H1 (cell line): ENCODE data around the gene CAP2. TPM values are rescaled to one million over a fixed set of nuclear protein-coding genes. Genes with fewer than 3 reads are reported as not detected.
A peak's percentile ranks its signal among the peaks of the same experiment; 100 is the strongest.

Experiments
- CTCF ChIA-PET: fragments of 300-600 bp; sonication (Branson Sonifier 250); formaldehyde crosslinking; loops from one replicate; lab custom pipeline; 2021; ENCODE audit not compliant: partially characterized antibody; lab: Charles Lee
- POLR2A ChIA-PET: fragments of 300-600 bp; sonication (Branson Sonifier 250); formaldehyde crosslinking; loops from one replicate; lab custom pipeline; 2021; ENCODE audit warnings: inconsistent platforms; ENCODE audit not compliant: partially characterized antibody; lab: Charles Lee
- DNase-seq, 2 experiments: peaks; one replicate each; pipeline versions ENCODE4 v3.0.0 to v3.0.0-alpha.2; 2010 to 2022; ENCODE audit warnings: low spot score in 2 of 2, low read depth in 1 of 2, mixed read lengths in 1 of 2
- FAIRE-seq: peaks from 2 replicates; lab custom pipeline; 2011; peaks lifted over from hg19 to GRCh38; lab: Jason Lieb, UNC
- H2AFZ ChIP-seq: 2 replicates; pipeline ENCODE4 v1.8.1; 2012; ENCODE audit warnings: low read length, inconsistent platforms
- H2AK5ac ChIP-seq: 2 replicates; pipeline ENCODE4 v1.6.1; 2013; ENCODE audit warnings: low read depth, low read length
- H2BK120ac ChIP-seq: replicated peaks from 2 replicates; pipeline ENCODE3; 2013; ENCODE audit warnings: low read depth, low read length, inconsistent platforms
- H2BK12ac ChIP-seq: 2 replicates; pipeline ENCODE4 v1.6.1; 2013; ENCODE audit warnings: low read depth, low read length
- H2BK15ac ChIP-seq: 2 replicates; pipeline ENCODE4 v1.6.1; 2013; ENCODE audit warnings: low read length
- H2BK20ac ChIP-seq: 2 replicates; pipeline ENCODE4 v1.6.1; 2013; ENCODE audit warnings: low read length
- H2BK5ac ChIP-seq: 2 replicates; pipeline ENCODE4 v1.6.1; 2013; ENCODE audit warnings: low read depth, low read length
- H3K14ac ChIP-seq: 2 replicates; pipeline ENCODE4 v1.6.1; 2013; ENCODE audit warnings: inconsistent platforms; ENCODE audit not compliant: insufficient read length
- H3K18ac ChIP-seq: 2 replicates; pipeline ENCODE4 v1.6.1; 2013; ENCODE audit warnings: low read length; ENCODE audit errors: extremely low read depth
- H3K23ac ChIP-seq: 2 replicates; pipeline ENCODE4 v1.6.1; 2013; ENCODE audit warnings: inconsistent platforms; ENCODE audit not compliant: insufficient read length
- H3K23me2 ChIP-seq: 2 replicates; pipeline ENCODE4 v1.6.1; 2013; ENCODE audit warnings: low read depth, low read length
- H3K27ac ChIP-seq: 2 replicates; pipeline ENCODE4 v1.6.1; 2011; ENCODE audit warnings: low read depth, low read length, inconsistent platforms
- H3K27me3 ChIP-seq, 4 experiments: replicated peaks in 1 of 4; 1 replicate in 1 of 4; 2 replicates in 3 of 4; pipeline versions ENCODE4 v1.6.1 to v1.8.1; 2011 to 2013; ENCODE audit warnings: low read length in 3 of 4, mild to moderate bottlenecking in 3 of 4, inconsistent platforms in 2 of 4, mixed read lengths in 2 of 4, moderate library complexity in 1 of 4; ENCODE audit not compliant: control insufficient read depth in 3 of 4, insufficient read depth in 3 of 4; ENCODE audit errors: extremely low read depth in 1 of 4
- H3K36me3 ChIP-seq, 4 experiments: 2 replicates each; pipeline versions ENCODE4 v1.6.1 to v1.8.1; 2011 to 2013; ENCODE audit warnings: mild to moderate bottlenecking in 4 of 4, low read length in 3 of 4, moderate library complexity in 2 of 4, control low read depth in 1 of 4, inconsistent platforms in 1 of 4; ENCODE audit not compliant: insufficient read depth in 4 of 4, control insufficient read depth in 2 of 4
- H3K4ac ChIP-seq: replicated peaks from 2 replicates; pipeline ENCODE3; 2013; ENCODE audit warnings: low read length, low read depth, mixed read lengths, inconsistent platforms; ENCODE audit not compliant: insufficient read length
- H3K4me1 ChIP-seq, 4 experiments: replicated peaks in 1 of 4; 1 replicate in 1 of 4; 2 replicates in 3 of 4; pipeline versions ENCODE4 v1.6.1 to v1.8.1; 2011 to 2013; ENCODE audit warnings: low read length in 3 of 4, inconsistent platforms in 2 of 4, mixed read lengths in 1 of 4; ENCODE audit not compliant: insufficient read depth in 4 of 4, control insufficient read depth in 3 of 4
- H3K4me2 ChIP-seq, 2 experiments: 2 replicates each; pipeline versions ENCODE4 v1.6.1 to v1.8.1; 2011 to 2013; ENCODE audit warnings: low read depth in 2 of 2, low read length in 2 of 2, control low read depth in 1 of 2, inconsistent platforms in 1 of 2, mild to moderate bottlenecking in 1 of 2; ENCODE audit not compliant: insufficient read depth in 1 of 2
- H3K4me3 ChIP-seq, 4 experiments: fragments of 200-600, 300-600 bp in 1 of 4; sonication (generic), shearing (Covaris generic), sonication (Bioruptor Twin) in 1 of 4; 2 replicates each; pipeline versions ENCODE4 v1.5.1 to v1.8.1; 2011 to 2016; ENCODE audit warnings: low read length in 4 of 4, low read depth in 3 of 4, control low read depth in 2 of 4, inconsistent platforms in 2 of 4, mild to moderate bottlenecking in 2 of 4, mixed read lengths in 1 of 4, moderate library complexity in 1 of 4; ENCODE audit not compliant: insufficient read depth in 2 of 4; ENCODE audit errors: extremely low read depth in 1 of 4
- H3K56ac ChIP-seq: replicated peaks from 2 replicates; pipeline ENCODE3; 2013; ENCODE audit warnings: low read depth, mild to moderate bottlenecking, mixed read lengths, low read length, inconsistent platforms; ENCODE audit not compliant: insufficient read length
- H3K79me1 ChIP-seq: 2 replicates; pipeline ENCODE4 v1.6.1; 2013; ENCODE audit warnings: low read depth, low read length, control low read depth
- H3K79me2 ChIP-seq, 2 experiments: 2 replicates each; pipeline versions ENCODE4 v1.6.1 to v1.8.1; 2012 to 2013; ENCODE audit warnings: low read length in 2 of 2, mild to moderate bottlenecking in 2 of 2, inconsistent platforms in 1 of 2; ENCODE audit not compliant: insufficient read depth in 2 of 2, control insufficient read depth in 1 of 2
- H3K9ac ChIP-seq, 4 experiments: replicated peaks in 1 of 4; 1 replicate in 1 of 4; 2 replicates in 3 of 4; pipeline versions ENCODE4 v1.6.1 to v1.8.1; 2011 to 2013; ENCODE audit warnings: low read depth in 3 of 4, low read length in 3 of 4, control low read depth in 2 of 4, mild to moderate bottlenecking in 2 of 4, moderate library complexity in 2 of 4, inconsistent platforms in 1 of 4; ENCODE audit errors: extremely low read depth in 1 of 4
- H3K9me3 ChIP-seq, 2 experiments: 2 replicates each; pipeline versions ENCODE4 v1.6.1 to v1.8.1; 2012 to 2013; ENCODE audit warnings: mild to moderate bottlenecking in 2 of 2, moderate library complexity in 2 of 2, control low read depth in 1 of 2, inconsistent platforms in 1 of 2, low read depth in 1 of 2, low read length in 1 of 2, mixed read lengths in 1 of 2; ENCODE audit not compliant: insufficient read depth in 2 of 2
- H4K20me1 ChIP-seq, 2 experiments: replicated peaks in 1 of 2; 2 replicates each; pipeline versions ENCODE3 to v1.8.1; 2011 to 2013; ENCODE audit warnings: inconsistent platforms in 2 of 2, low read length in 2 of 2, mild to moderate bottlenecking in 1 of 2; ENCODE audit not compliant: insufficient read depth in 2 of 2, control insufficient read depth in 1 of 2
- H4K5ac ChIP-seq: 2 replicates; pipeline ENCODE4 v1.6.1; 2013; ENCODE audit warnings: low read length, low read depth, mixed read lengths, inconsistent platforms; ENCODE audit not compliant: insufficient read length
- H4K8ac ChIP-seq: 2 replicates; pipeline ENCODE4 v1.8.0; 2013; ENCODE audit warnings: mild to moderate bottlenecking, moderate library complexity, low read length, inconsistent platforms; ENCODE audit not compliant: insufficient read depth; ENCODE audit errors: extremely low read depth
- H4K91ac ChIP-seq: replicated peaks from 2 replicates; pipeline ENCODE3; 2013; ENCODE audit warnings: low read length, mixed read lengths, inconsistent platforms; ENCODE audit not compliant: insufficient read length
- ATF3 ChIP-seq: IDR thresholded peaks from 2 replicates; pipeline ENCODE4 v1.6.1; 2011; ENCODE audit warnings: low read depth, mild to moderate bottlenecking, low read length; ENCODE audit not compliant: insufficient read depth
- CBX8 ChIP-seq: fragments of 300-800, 300-1000 bp; sonication (generic); IDR thresholded peaks from 2 replicates; pipeline ENCODE4 v1.7.1; 2016; ENCODE audit warnings: low read depth, low read length, borderline replicate concordance
- CEBPB ChIP-seq: IDR thresholded peaks from 2 replicates; pipeline ENCODE4 v1.6.1; 2012; ENCODE audit warnings: low read depth, low read length
- CTCF ChIP-seq, 3 experiments: IDR thresholded peaks; 1 replicate in 2 of 3; 2 replicates in 1 of 3; pipeline versions ENCODE4 v1.5.1 to v1.6.1; 2011; ENCODE audit warnings: low read length in 3 of 3, mild to moderate bottlenecking in 3 of 3, inconsistent platforms in 2 of 3, low read depth in 1 of 3, moderate library complexity in 1 of 3; ENCODE audit not compliant: insufficient read depth in 1 of 3; ENCODE audit errors: control extremely low read depth in 1 of 3
- NANOG ChIP-seq: IDR thresholded peaks from 2 replicates; pipeline ENCODE4 v1.6.1; 2011; ENCODE audit warnings: low read length, low read depth, mild to moderate bottlenecking, inconsistent platforms; ENCODE audit not compliant: insufficient read depth, poor library complexity, severe bottlenecking
- RAD21 ChIP-seq, 2 experiments: IDR thresholded peaks in 1 of 2; conservative IDR thresholded peaks in 1 of 2; 2 replicates each; pipeline ENCODE4 v1.6.1; 2011; ENCODE audit warnings: low read depth in 2 of 2, low read length in 2 of 2, improper control_type of control experiment in 1 of 2, inconsistent platforms in 1 of 2, mild to moderate bottlenecking in 1 of 2, moderate library complexity in 1 of 2
- TEAD4 ChIP-seq: IDR thresholded peaks from 2 replicates; pipeline ENCODE4 v1.6.1; 2012; ENCODE audit warnings: low read depth, low read length, inconsistent platforms, mixed read lengths
- WGBS, 2 experiments: shearing (Covaris generic) in 1 of 2; methylation state at CpG; one replicate each; pipeline versions ENCODE4 v1.1.6 to v1.1.7; 2013 to 2015; ENCODE audit warnings: low lambda C conversion rate in 2 of 2, mixed read lengths in 2 of 2, inconsistent platforms in 1 of 2, low coverage in 1 of 2, missing lambda C conversion rate in 1 of 2; ENCODE audit not compliant: insufficient replicate concordance in 2 of 2, insufficient coverage in 1 of 2, insufficient read length in 1 of 2; ENCODE audit errors: extremely low coverage in 1 of 2, missing lambda C conversion rate in 1 of 2; 5-methylcytosine and 5-hydroxymethylcytosine counted together
- polyA plus RNA-seq, 7 experiments: library from polyadenylated mRNA; depleted of rRNA in 3 of 7; stranded (reverse) in 5 of 7; unstranded in 2 of 7; fragments of >200 nt in 5 of 7; fragments of 200-250 nt in 2 of 7; gene quantifications; 1 replicate in 5 of 7; 2 replicates in 1 of 7; 4 replicates in 1 of 7; pipeline versions ENCODE4 v1.2.1 to v1.2.3, GENCODE V29; 2011 to 2013; ENCODE audit warnings: missing spikeins in 2 of 7, mixed read lengths in 2 of 7
- total RNA-seq: library from RNA; stranded (reverse); fragmentation: NEBNext Ultra II Directional; extraction: Animal tissue kit (Norgen Biotek cat#: 25700); gene quantifications from 2 replicates; pipeline ENCODE4 v1.2.1, GENCODE V29; 2021

Gene CAP2
- total and polyA plus RNA-seq, 2 of the 8 experiments (the other 6 are each of a cell fraction or from before 2014, with no cell fraction given), result 7.2 to 10.0 TPM

- Histone ChIP-seq H4K91ac (no peak overlapping the region), H4K5ac (no peak overlapping the region), H3K23ac (no peak overlapping the region), H3K9me3 (no peaks in the 10 kb centered on the region), H3K14ac (no peak overlapping the region), H3K79me2 (no peaks in the 10 kb centered on the region), H2BK20ac (no peak overlapping the region), H2BK120ac (no peak overlapping the region), H3K9ac (no peak overlapping the region), H2AFZ (no peak overlapping the region), H3K36me3 (no peaks in the 10 kb centered on the region), H2BK15ac (no peak overlapping the region), H3K56ac (no peak overlapping the region), H3K4me2 (no peak overlapping the region), H3K23me2 (peaks cover 3% of the 10 kb centered on the region; the same call in 1 of the 2 replicates), H3K79me1 (no peaks in the 10 kb centered on the region), H2BK5ac (no peak overlapping the region), H3K27me3 (no peaks in the 10 kb centered on the region), H4K8ac (no peak overlapping the region), H3K4me3 (no peak overlapping the region), H4K20me1 (no peaks in the 10 kb centered on the region), H3K4ac (no peak overlapping the region), H3K18ac (no peak overlapping the region), H2BK12ac (no peak overlapping the region), H3K4me1 (no peaks in the 10 kb centered on the region), H3K27ac (no peak overlapping the region), H2AK5ac (no peak overlapping the region)
- WGBS, 2 experiments, result 89% methylated on average over 7 of the region's 7 CpGs; no CpG with 5 or more reads in 1 of the 2 experiments
- POLR2A ChIA-PET, result no interaction called here
- FAIRE-seq, result no peak
- no peak for DNase-seq
- CTCF ChIA-PET, result interaction anchor here (0.5 to 2.8 kb wide), 13 partner anchors 14 to 445 kb away, joined by 3 to 15 read pairs (median 4); partner anchors contain the start of gene FAM8A1
- TF ChIP-seq RAD21 (IDR thresholded peaks at IDR 0.05 in 1 of 2, conservative IDR thresholded peaks at IDR 0.05 in 1 of 2; ENCODE audit: low read depth in 2 of 2, low read length in 2 of 2) (peak; percentile 47 to 63), CEBPB (no peak), ATF3 (no peak), NANOG (no peak), CTCF (IDR thresholded peaks at IDR 0.05; ENCODE audit: control extremely low read depth in 1 of 3, insufficient read depth in 1 of 3, low read depth in 1 of 3, low read length in 3 of 3) (peak; percentile 40 to 63 (median 52)), CBX8 (no peak), TEAD4 (no peak)
These were observed 192.5 kb downstream of the CAP2 start for GRCh38 chr6:17585766-17586490.
